ENCODE results near the gene ASF1A.

ASF1A gene

DNA sequence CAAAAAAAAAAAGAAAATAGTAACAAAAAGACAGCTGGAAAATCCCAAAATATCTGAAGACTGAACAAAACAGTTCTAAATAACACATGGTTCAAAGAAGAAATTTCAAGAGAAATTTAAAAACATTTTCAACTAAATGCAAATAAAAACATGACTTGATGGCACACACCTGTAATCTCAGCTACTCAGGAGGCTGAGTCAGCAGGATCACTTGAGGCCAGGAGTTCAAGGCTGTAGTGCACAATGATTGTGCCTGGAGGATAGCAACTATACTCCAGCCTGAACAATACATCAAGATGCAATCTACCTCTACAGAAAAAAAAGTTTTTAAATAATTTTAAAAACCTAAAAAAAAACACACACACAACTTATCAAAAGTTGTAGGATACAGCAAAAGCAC is 21.6 kb upstream of the ASF1A start:
- Mint-ChIP-seq H3K4me1 (ENCODE audit: low read depth) (peaks cover 50% of the 10 kb centered on the region), H3K36me3 (ENCODE audit: low read depth) (peaks cover 38% of the 10 kb centered on the region), H3K27me3 (no peaks in the 10 kb centered on the region), H3K4me3 (no peak overlapping the region), H3K27ac (no peak overlapping the region), H3K9me3 (peaks cover 12% of the 10 kb centered on the region)
- DNase-seq = no peak

GRCh38 chr6:118872726-118873125 is 21.2 kb upstream of the ASF1A start:
- Mint-ChIP-seq H3K27me3 (no peaks in the 10 kb centered on the region), H3K4me1 (ENCODE audit: low read depth) (peaks cover 54% of the 10 kb centered on the region), H3K27ac (no peak overlapping the region), H3K4me3 (no peak overlapping the region), H3K36me3 (ENCODE audit: low read depth) (peaks cover 42% of the 10 kb centered on the region), H3K9me3 (peaks cover 12% of the 10 kb centered on the region)
- no peak for DNase-seq

DNA sequence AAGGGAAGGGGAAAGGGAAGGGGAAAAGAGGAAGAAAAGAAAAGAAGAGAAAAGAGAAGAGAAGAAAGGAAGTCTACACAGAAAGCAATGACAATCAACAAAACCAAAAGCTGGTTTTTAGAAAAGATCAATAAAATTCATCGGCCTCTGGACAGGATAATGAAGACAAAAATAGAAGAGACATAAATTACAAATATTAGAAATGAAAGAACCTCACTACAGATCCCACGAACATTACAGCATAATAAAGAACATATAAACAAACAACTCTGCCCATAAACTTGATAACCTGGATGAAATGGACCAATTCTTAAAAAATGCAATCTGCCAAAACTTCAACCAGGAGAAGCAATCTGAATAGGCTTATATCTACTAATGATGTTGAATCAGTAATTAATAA is 20.7 kb upstream of the ASF1A start:
- Mint-ChIP-seq H3K4me1 (ENCODE audit: low read depth) (peaks cover 57% of the 10 kb centered on the region), H3K27ac (no peak overlapping the region), H3K4me3 (no peak overlapping the region), H3K36me3 (ENCODE audit: low read depth) (peaks cover 40% of the 10 kb centered on the region), H3K9me3 (peaks cover 12% of the 10 kb centered on the region), H3K27me3 (no peaks in the 10 kb centered on the region)
- no peak for DNase-seq

DNA sequence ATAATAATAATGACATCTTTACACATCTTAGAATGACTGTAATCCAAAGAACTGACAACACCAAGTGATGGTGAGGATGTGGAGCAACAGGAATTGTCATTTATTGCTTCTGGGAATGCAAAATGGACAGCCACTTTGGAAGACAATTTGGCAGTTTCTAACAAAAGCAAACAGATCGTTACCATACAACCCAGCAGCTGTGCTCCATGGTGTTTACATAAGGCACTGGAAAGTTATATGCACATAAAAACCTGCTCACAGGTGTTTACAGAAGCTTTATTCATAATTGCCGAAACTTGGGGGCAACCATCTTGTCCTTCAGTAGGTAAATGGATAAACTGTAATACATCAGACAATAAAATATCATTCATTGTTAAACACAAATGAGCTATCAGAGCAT is 18.3 kb upstream of the ASF1A start:
- Mint-ChIP-seq H3K4me3 (no peak overlapping the region), H3K27me3 (no peaks in the 10 kb centered on the region), H3K4me1 (ENCODE audit: low read depth) (peaks cover 57% of the 10 kb centered on the region), H3K36me3 (ENCODE audit: low read depth) (peaks cover 21% of the 10 kb centered on the region), H3K9me3 (peaks cover 2% of the 10 kb centered on the region), H3K27ac (no peak overlapping the region)
- DNase-seq = no peak

DNA sequence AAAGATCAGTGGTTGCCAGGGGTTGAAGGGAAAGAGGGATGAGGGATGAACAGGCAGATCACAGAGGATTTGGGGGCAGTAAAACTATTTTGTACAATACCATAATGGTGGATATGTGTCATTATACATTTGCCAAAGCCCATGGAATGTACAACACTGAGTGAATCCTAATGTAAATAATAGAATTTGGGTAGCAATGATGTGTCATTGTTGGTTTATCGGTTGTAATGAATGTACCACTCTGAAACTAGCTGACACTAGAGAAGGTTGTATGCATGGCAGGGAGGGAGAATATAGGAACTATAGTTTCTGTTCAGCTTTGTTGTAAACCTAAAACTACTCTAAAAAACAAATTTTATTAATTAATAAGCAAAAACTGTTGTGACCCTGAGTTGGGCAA is 17.8 kb upstream of the ASF1A start:
- Mint-ChIP-seq H3K36me3 (ENCODE audit: low read depth) (peaks cover 16% of the 10 kb centered on the region), H3K4me1 (ENCODE audit: low read depth) (peaks cover 57% of the 10 kb centered on the region), H3K4me3 (no peak overlapping the region), H3K27me3 (no peaks in the 10 kb centered on the region), H3K27ac (no peak overlapping the region), H3K9me3 (no peaks in the 10 kb centered on the region)
- DNase-seq = no peak

GRCh38 chr6:118876814-118877213 is 17.1 kb upstream of the ASF1A start:
- no peak for DNase-seq
- Mint-ChIP-seq H3K4me1 (ENCODE audit: low read depth) (peaks cover 57% of the 10 kb centered on the region), H3K27me3 (no peaks in the 10 kb centered on the region), H3K9me3 (no peaks in the 10 kb centered on the region), H3K36me3 (ENCODE audit: low read depth) (peaks cover 12% of the 10 kb centered on the region), H3K4me3 (no peak overlapping the region), H3K27ac (no peak overlapping the region)

- Mint-ChIP-seq H3K4me3 (no peak overlapping the region), H3K36me3 (ENCODE audit: low read depth) (peaks cover 10% of the 10 kb centered on the region), H3K9me3 (no peaks in the 10 kb centered on the region), H3K27me3 (no peaks in the 10 kb centered on the region), H3K4me1 (ENCODE audit: low read depth) (peaks cover 63% of the 10 kb centered on the region), H3K27ac (no peak overlapping the region)
- DNase-seq = no peak
Observed at GRCh38 chr6:118877806-118878205, 16.1 kb upstream of the ASF1A start.

DNA sequence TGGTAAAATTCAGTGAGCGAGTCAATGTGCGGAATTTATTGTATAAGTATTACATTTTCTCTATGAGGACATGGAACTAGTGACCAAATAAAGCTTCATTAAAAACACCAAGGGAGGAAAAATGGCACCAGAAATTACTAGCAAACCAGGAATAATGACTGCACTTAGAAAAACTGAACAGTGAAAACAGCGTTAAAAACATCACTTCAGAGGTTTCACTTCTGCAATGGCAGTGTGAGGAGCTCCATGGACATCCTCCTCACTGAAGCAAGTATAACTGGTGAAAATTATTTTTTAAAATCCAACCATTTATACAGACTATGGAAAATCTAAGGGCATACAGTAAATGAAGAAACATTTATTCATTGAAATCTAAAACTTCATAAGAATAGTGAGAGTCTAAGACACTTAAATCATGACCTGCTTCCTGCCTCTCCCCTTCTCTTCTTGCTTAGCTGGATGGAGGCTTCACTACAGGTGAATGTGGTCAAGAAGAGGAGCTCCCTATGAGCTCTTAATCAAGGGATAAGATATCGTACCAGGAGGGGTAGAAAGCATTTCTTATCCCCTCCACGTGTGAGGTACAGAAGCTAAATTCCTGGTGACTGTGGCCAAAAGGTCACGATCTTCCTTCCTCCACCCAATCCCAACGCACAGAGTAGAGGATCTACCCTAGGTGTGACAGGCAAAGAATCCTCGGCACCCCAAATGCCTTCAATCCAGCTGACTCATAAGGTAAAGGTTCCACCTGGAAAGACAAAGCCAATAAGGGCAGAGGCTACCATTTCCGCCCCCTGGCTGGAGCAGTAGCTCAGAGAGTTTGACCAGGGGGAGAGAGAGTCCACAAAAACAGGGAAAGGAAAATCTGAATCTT is 12.3 kb upstream of the ASF1A start:
- Mint-ChIP-seq H3K4me3 (no peak overlapping the region), H3K27ac (peak overlapping the region; percentile 3), H3K4me1 (ENCODE audit: low read depth) (peaks cover 77% of the 10 kb centered on the region)

DNA sequence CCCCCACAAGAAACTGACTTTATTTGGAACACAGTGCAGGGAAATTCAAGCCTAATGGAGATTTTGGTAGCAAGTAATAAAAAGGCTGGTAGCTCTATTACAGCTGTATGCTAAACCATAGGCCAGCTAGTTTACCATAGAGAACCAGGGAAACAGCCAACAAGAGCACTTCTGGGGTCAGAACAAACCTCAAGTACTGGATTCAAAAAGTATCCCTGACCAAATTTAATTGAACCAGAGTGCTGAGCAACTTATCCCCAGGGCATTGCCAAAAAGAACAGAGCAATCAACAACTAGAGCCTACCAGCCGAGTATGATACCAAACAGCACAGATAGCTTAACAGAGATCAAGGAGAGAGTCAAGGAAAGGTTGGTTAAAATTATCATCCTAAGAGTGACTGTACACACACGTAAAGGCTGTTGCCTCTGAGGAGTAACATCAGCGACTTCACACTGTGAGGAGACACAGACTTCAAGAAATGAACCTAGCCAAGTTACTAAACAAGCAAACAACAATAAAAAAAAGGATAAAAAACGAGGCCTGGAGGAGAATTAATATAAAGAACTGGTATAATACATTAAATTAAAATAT is 11.5 kb upstream of the ASF1A start:
- Mint-ChIP-seq H3K36me3 (ENCODE audit: low read depth) (peaks cover 15% of the 10 kb centered on the region), H3K27ac (no peak overlapping the region), H3K27me3 (no peaks in the 10 kb centered on the region)

More for the DNA sequence above, 12.3 kb upstream of the ASF1A start:
- Mint-ChIP-seq H3K36me3 (ENCODE audit: low read depth) (peaks cover 12% of the 10 kb centered on the region), H3K27me3 (no peaks in the 10 kb centered on the region), H3K9me3 (no peaks in the 10 kb centered on the region)
- no peak for DNase-seq

GRCh38 chr6:118886641-118887040 is 7.3 kb upstream of the ASF1A start:
- Mint-ChIP-seq H3K4me1 (ENCODE audit: low read depth) (peaks cover 84% of the 10 kb centered on the region), H3K27me3 (no peaks in the 10 kb centered on the region), H3K9me3 (no peaks in the 10 kb centered on the region), H3K4me3 (no peak overlapping the region), H3K36me3 (ENCODE audit: low read depth) (peaks cover 33% of the 10 kb centered on the region), H3K27ac (no peak overlapping the region)
- no peak for DNase-seq

More for the DNA sequence above, 11.5 kb upstream of the ASF1A start:
- peaks cover 78% of the 10 kb centered on the region for H3K4me1 Mint-ChIP-seq (ENCODE audit: low read depth)
- no peak overlapping the region for H3K4me3 Mint-ChIP-seq
- H3K9me3 Mint-ChIP-seq = no peaks in the 10 kb centered on the region
- DNase-seq = no peak

DNA sequence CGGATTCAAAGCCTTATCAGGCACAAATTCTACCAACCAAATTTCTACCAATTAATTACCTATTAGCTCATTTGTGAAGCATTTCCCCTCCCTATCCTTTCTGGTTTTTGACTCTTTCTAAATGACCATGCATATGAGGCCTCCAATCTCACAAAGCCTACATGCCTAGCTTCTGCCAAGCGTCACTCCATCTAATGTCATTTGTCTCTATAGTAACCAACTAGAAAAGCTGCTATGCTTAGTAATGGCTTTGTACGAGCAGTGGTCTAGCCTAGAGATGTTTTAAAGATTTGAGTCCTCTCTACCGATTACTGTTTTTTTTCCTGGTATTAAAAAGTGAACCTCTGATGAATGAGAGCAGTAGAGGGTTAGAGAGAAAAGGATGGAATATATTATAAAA is 4.8 kb upstream of the ASF1A start:
- no peak for DNase-seq
- Mint-ChIP-seq H3K9me3 (no peaks in the 10 kb centered on the region), H3K4me3 (no peak overlapping the region), H3K4me1 (ENCODE audit: low read depth) (peaks cover 75% of the 10 kb centered on the region), H3K27me3 (no peaks in the 10 kb centered on the region), H3K27ac (peak overlapping the region; percentile 39), H3K36me3 (ENCODE audit: low read depth) (peaks cover 38% of the 10 kb centered on the region)

- DNase-seq = no peak
- Mint-ChIP-seq H3K9me3 (no peaks in the 10 kb centered on the region), H3K36me3 (ENCODE audit: low read depth) (peaks cover 42% of the 10 kb centered on the region), H3K27me3 (no peaks in the 10 kb centered on the region), H3K27ac (peak overlapping the region; percentile 96), H3K4me3 (peak overlapping the region; percentile 94), H3K4me1 (ENCODE audit: low read depth) (peaks cover 63% of the 10 kb centered on the region)
Observed at GRCh38 chr6:118890997-118891790, 2.8 kb upstream of the ASF1A start.

DNA sequence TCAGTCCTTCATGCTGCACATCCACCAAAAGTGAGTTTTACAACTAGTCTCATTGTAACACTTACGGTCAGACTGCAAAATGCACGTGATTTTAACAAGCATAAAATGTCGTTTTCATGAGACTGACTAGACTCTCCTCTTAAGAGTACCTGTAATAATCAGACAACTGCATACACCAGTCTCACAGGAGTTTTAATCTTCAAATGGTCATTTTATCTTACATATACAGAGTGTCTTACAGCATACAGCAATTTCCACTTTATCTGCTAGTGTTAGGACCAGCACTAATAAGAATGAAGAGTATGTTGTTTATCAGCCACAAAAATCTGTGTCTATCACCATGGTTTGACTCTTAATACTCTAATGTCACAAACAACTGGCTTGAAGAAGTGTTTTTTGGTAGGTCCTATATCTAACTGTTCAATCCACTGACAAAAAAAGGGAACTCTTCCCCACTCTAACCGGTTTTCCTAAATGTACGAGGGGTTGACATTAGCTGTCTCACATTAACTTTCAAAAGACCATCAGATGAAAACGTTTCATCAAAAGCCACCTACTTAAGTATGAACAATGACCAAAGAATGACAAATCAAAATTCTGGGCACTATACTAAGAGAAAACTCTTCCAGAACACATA is 1.5 kb upstream of the ASF1A start:
- peaks cover 59% of the 10 kb centered on the region for H3K4me1 Mint-ChIP-seq (ENCODE audit: low read depth)

DNA sequence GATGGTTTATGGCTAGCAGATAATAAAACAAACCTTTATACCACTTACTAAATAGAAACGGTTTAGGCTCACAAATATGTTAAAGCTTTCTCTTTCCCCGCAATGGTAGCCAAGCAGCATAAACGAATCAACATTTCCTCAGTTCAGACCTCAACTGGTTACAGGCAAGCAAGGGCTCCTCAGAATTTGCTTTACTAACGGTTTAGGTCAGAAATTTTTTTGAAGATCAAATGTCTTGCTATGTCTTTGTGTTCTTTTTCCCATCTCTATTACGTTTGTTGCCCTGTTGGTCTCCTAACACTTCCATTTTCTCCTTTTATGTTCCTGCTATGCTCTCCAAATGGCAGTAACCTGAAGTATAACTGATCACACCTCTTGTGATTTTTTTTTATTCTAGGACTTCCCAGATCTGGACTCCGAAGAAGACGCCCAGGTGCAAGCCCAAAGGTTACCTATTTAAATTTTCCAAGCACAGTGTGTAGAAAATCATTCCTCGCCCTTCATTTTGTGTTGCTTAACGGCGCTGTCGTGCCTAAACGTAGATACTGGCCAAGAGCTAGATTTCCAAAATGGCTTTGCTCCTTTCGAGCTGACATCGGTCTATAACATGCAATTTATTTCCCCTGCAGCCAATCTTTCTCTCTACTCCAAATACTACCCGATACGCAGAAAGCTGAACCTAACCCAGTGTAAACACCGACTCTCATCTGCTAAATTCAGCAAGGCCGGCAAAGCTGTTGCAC is 717 bp upstream of the ASF1A start:
- H3K27ac Mint-ChIP-seq = peak overlapping the region; percentile 96
- DNase-seq = no peak
- H3K4me1 Mint-ChIP-seq (ENCODE audit: low read depth) = peaks cover 60% of the 10 kb centered on the region
- peaks cover 35% of the 10 kb centered on the region for H3K36me3 Mint-ChIP-seq (ENCODE audit: low read depth)
- H3K9me3 Mint-ChIP-seq = no peaks in the 10 kb centered on the region
- H3K4me3 Mint-ChIP-seq = peak overlapping the region; percentile 94
- no peaks in the 10 kb centered on the region for H3K27me3 Mint-ChIP-seq

More for the DNA sequence above, 1.5 kb upstream of the ASF1A start:
- Mint-ChIP-seq H3K27me3 (no peaks in the 10 kb centered on the region), H3K36me3 (ENCODE audit: low read depth) (peaks cover 35% of the 10 kb centered on the region), H3K9me3 (no peaks in the 10 kb centered on the region), H3K4me3 (peak overlapping the region; percentile 94), H3K27ac (peak overlapping the region; percentile 96)
- DNase-seq = no peak
